B cell (primary cell): ENCODE results near the gene ANKFN1.

Source experiments
- EZH2 ChIP-seq: IDR thresholded peaks from 2 replicates; pipeline ENCODE4 v1.6.1; 2012; ENCODE audit warnings: borderline replicate concordance, low read depth, mild to moderate bottlenecking, moderate library complexity, low read length; ENCODE audit not compliant: insufficient read depth, poor library complexity, severe bottlenecking
- TF ChIP-seq, protein P1 (sequence below): fragments of 200-600 bp; IDR thresholded peaks from one replicate; pipeline ENCODE4 v1.8.0; 2022; ENCODE audit warnings: antibody characterized with exemption, mild to moderate bottlenecking

DNA sequence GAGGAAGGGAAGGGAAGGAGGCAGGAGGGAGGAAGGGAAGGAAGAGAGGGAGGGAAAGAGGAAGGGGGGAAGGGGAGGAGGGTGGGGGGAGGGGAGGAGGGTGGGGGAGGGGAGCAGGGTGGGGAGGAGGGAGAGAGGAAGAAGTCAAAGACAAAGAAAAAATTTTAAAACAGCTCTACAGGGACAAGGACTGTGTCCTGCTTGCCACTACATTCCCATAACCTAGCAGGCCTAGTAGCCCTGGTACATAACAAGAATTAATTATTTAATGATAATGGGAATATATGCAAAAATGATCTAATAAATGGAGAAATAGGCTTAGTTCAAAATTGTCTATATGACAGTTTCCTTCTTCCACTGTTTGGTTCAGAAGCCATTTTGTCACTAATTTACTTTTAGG, 392.7 kb downstream of the ANKFN1 start:
- TF ChIP-seq, protein P1, sequence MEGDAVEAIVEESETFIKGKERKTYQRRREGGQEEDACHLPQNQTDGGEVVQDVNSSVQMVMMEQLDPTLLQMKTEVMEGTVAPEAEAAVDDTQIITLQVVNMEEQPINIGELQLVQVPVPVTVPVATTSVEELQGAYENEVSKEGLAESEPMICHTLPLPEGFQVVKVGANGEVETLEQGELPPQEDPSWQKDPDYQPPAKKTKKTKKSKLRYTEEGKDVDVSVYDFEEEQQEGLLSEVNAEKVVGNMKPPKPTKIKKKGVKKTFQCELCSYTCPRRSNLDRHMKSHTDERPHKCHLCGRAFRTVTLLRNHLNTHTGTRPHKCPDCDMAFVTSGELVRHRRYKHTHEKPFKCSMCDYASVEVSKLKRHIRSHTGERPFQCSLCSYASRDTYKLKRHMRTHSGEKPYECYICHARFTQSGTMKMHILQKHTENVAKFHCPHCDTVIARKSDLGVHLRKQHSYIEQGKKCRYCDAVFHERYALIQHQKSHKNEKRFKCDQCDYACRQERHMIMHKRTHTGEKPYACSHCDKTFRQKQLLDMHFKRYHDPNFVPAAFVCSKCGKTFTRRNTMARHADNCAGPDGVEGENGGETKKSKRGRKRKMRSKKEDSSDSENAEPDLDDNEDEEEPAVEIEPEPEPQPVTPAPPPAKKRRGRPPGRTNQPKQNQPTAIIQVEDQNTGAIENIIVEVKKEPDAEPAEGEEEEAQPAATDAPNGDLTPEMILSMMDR = no peak
- no peak for TF ChIP-seq EZH2
